ENCODE results near the gene SPTB. TPM values are rescaled to one million over a fixed set of nuclear protein-coding genes. Genes with fewer than 3 reads are reported as not detected.

Gene SPTB
- total RNA-seq (10 to 100 TPM; 79.4 to 96.5 (median 83.4) TPM), polyA plus RNA-seq (68.4 TPM)
- long read RNA-seq, donor 1, full-length matches to known transcripts: 15 of 151 reads
- long read RNA-seq, donor 1, partial matches to known transcripts: 113 of 151 reads
- long read RNA-seq, donor 1, other reads (novel, unspliced or antisense): 23 of 151 reads
- long read RNA-seq, donor 2, full-length matches to known transcripts: 6 of 93 reads
- long read RNA-seq, donor 2, partial matches to known transcripts: 70 of 93 reads
- long read RNA-seq, donor 2, other reads (novel, unspliced or antisense): 17 of 93 reads
- long read RNA-seq, donor 3, full-length matches to known transcripts: 21 of 262 reads
- long read RNA-seq, donor 3, partial matches to known transcripts: 188 of 262 reads
- long read RNA-seq, donor 3, other reads (novel, unspliced or antisense): 53 of 262 reads
- long read RNA-seq, donor 4, full-length matches to known transcripts: 12 of 110 reads
- long read RNA-seq, donor 4, partial matches to known transcripts: 71 of 110 reads
- long read RNA-seq, donor 4, other reads (novel, unspliced or antisense): 27 of 110 reads

- WGBS: under 1% methylated on average over 61 of the region's 61 CpGs
- H3K27me3 ChIP-seq (ENCODE audit: control insufficient read depth, insufficient read depth): peaks cover 2% of the 10 kb centered on the region
Observed at GRCh38 chr14:64879635-64880220, at the start of gene SPTB. SPTB (minus strand) TSS chr14:64879907; CDS start chr14:64823094, 56,813 bp downstream.

GRCh38 chr14:64929014-64929359 lies 49.3 kb upstream of the SPTB start:
- 98% methylated on average over 3 of the region's 3 CpGs for WGBS
- intact Hi-C loops (cut with DNase I): no loop called here

More at GRCh38 chr14:64879635-64880220, at the start of gene SPTB:
- DNase-seq (peak; percentile 59 to 87 (median 86)), ATAC-seq (peak; percentile 92)
- no peaks in the 10 kb centered on the region for H3K9me3 ChIP-seq (ENCODE audit: control insufficient read depth, low read length)
- intact Hi-C loops (cut with DNase I): loop anchor here in 1 of 4 donors (5.0 kb wide), 1 partner anchor 57 kb away; no protein-coding TSS in a partner anchor
- H3K4me3 ChIP-seq (ENCODE audit: low read length): peak within 1 kb of the TSS; percentile 72
- H3K4me1 ChIP-seq (ENCODE audit: control insufficient read depth, insufficient read depth, low read length): no peaks in the 10 kb centered on the region
- peak within 1 kb of the TSS; percentile 71 for H3K27ac ChIP-seq (ENCODE audit: low read length)

GRCh38 chr14:64928239-64929013 lies 48.7 kb upstream of the SPTB start:
- WGBS: 81% methylated on average over 7 of the region's 7 CpGs
- Histone ChIP-seq H3K27me3 (ENCODE audit: control insufficient read depth, insufficient read depth) (no peaks in the 10 kb centered on the region), H3K27ac (ENCODE audit: low read length) (no peak overlapping the region), H3K9me3 (ENCODE audit: control insufficient read depth, low read length) (no peaks in the 10 kb centered on the region), H3K4me1 (ENCODE audit: control insufficient read depth, insufficient read depth, low read length) (peaks cover 5% of the 10 kb centered on the region), H3K4me3 (ENCODE audit: low read length) (no peak overlapping the region)
- ATAC-seq (no peak), DNase-seq (no peak)
- intact Hi-C loops (cut with DNase I): no loop called here

More at GRCh38 chr14:64929014-64929359, 49.3 kb upstream of the SPTB start:
- DNase-seq (no peak), ATAC-seq (no peak)
- Histone ChIP-seq H3K27ac (ENCODE audit: low read length) (no peak overlapping the region), H3K4me3 (ENCODE audit: low read length) (no peak overlapping the region), H3K27me3 (ENCODE audit: control insufficient read depth, insufficient read depth) (no peaks in the 10 kb centered on the region), H3K9me3 (ENCODE audit: control insufficient read depth, low read length) (no peaks in the 10 kb centered on the region), H3K4me1 (ENCODE audit: control insufficient read depth, insufficient read depth, low read length) (peaks cover 5% of the 10 kb centered on the region)

- Histone ChIP-seq H3K27ac (ENCODE audit: low read length) (no peak overlapping the region), H3K4me1 (ENCODE audit: control insufficient read depth, insufficient read depth, low read length) (peaks cover 5% of the 10 kb centered on the region), H3K27me3 (ENCODE audit: control insufficient read depth, insufficient read depth) (no peaks in the 10 kb centered on the region), H3K4me3 (ENCODE audit: low read length) (no peak overlapping the region), H3K9me3 (ENCODE audit: control insufficient read depth, low read length) (no peaks in the 10 kb centered on the region)
- WGBS: 86% methylated on average over 3 of the region's 3 CpGs
- intact Hi-C loops (cut with DNase I): no loop called here
- no peak for ATAC-seq
- no peak for DNase-seq
Observed at GRCh38 chr14:64927031-64927430, 47.3 kb upstream of the SPTB start.

GRCh38 chr14:64926398-64926995 lies 46.8 kb upstream of the SPTB start:
- WGBS: 73% methylated on average over 4 of the region's 4 CpGs
- Histone ChIP-seq H3K9me3 (ENCODE audit: control insufficient read depth, low read length) (no peaks in the 10 kb centered on the region), H3K27ac (ENCODE audit: low read length) (no peak overlapping the region), H3K4me3 (ENCODE audit: low read length) (no peak overlapping the region), H3K4me1 (ENCODE audit: control insufficient read depth, insufficient read depth, low read length) (peaks cover 5% of the 10 kb centered on the region), H3K27me3 (ENCODE audit: control insufficient read depth, insufficient read depth) (no peaks in the 10 kb centered on the region)
- no peak for ATAC-seq
- DNase-seq: no peak
- intact Hi-C loops (cut with DNase I): no loop called here

GRCh38 chr14:64923015-64923414 lies 43.3 kb upstream of the SPTB start:
- intact Hi-C loops (cut with DNase I): no loop called here
- ATAC-seq (no peak), DNase-seq (no peak)
- H3K27me3 ChIP-seq (ENCODE audit: control insufficient read depth, insufficient read depth): no peaks in the 10 kb centered on the region
- peaks cover 5% of the 10 kb centered on the region for H3K4me1 ChIP-seq (ENCODE audit: control insufficient read depth, insufficient read depth, low read length)
- no peak overlapping the region for H3K27ac ChIP-seq (ENCODE audit: low read length)
- 86% methylated on average over 3 of the region's 3 CpGs for WGBS
- no peak overlapping the region for H3K4me3 ChIP-seq (ENCODE audit: low read length)
- H3K9me3 ChIP-seq (ENCODE audit: control insufficient read depth, low read length): no peaks in the 10 kb centered on the region

GRCh38 chr14:64920465-64920864 lies 40.8 kb upstream of the SPTB start:
- Histone ChIP-seq H3K9me3 (ENCODE audit: control insufficient read depth, low read length) (no peaks in the 10 kb centered on the region), H3K27ac (ENCODE audit: low read length) (no peak overlapping the region), H3K27me3 (ENCODE audit: control insufficient read depth, insufficient read depth) (no peaks in the 10 kb centered on the region), H3K4me1 (ENCODE audit: control insufficient read depth, insufficient read depth, low read length) (peaks cover 5% of the 10 kb centered on the region), H3K4me3 (ENCODE audit: low read length) (no peak overlapping the region)
- ATAC-seq: no peak
- intact Hi-C loops (cut with DNase I): no loop called here
- WGBS: 74% methylated on average over 2 of the region's 2 CpGs
- DNase-seq: no peak

GRCh38 chr14:64919618-64920017 lies 39.9 kb upstream of the SPTB start:
- 81% methylated on average over 5 of the region's 5 CpGs for WGBS
- H3K4me3 ChIP-seq (ENCODE audit: low read length): no peak overlapping the region

GRCh38 chr14:64919215-64919614 lies 39.5 kb upstream of the SPTB start:
- ATAC-seq: no peak
- no peak for DNase-seq
- no peak overlapping the region for H3K4me3 ChIP-seq (ENCODE audit: low read length)
- H3K27ac ChIP-seq (ENCODE audit: low read length): no peak overlapping the region
- no peaks in the 10 kb centered on the region for H3K9me3 ChIP-seq (ENCODE audit: control insufficient read depth, low read length)
- no peaks in the 10 kb centered on the region for H3K27me3 ChIP-seq (ENCODE audit: control insufficient read depth, insufficient read depth)
- intact Hi-C loops (cut with DNase I): no loop called here
- peaks cover 8% of the 10 kb centered on the region for H3K4me1 ChIP-seq (ENCODE audit: control insufficient read depth, insufficient read depth, low read length)

More at GRCh38 chr14:64919618-64920017, 39.9 kb upstream of the SPTB start:
- intact Hi-C loops (cut with DNase I): no loop called here
- Histone ChIP-seq H3K27me3 (ENCODE audit: control insufficient read depth, insufficient read depth) (no peaks in the 10 kb centered on the region), H3K27ac (ENCODE audit: low read length) (no peak overlapping the region), H3K4me1 (ENCODE audit: control insufficient read depth, insufficient read depth, low read length) (peaks cover 8% of the 10 kb centered on the region), H3K9me3 (ENCODE audit: control insufficient read depth, low read length) (no peaks in the 10 kb centered on the region)
- ATAC-seq: peak; percentile 8 to 30
- DNase-seq: peak in 1 of 3 donors; percentile 52

GRCh38 chr14:64918216-64918615 lies 38.5 kb upstream of the SPTB start:
- no peaks in the 10 kb centered on the region for H3K27me3 ChIP-seq (ENCODE audit: control insufficient read depth, insufficient read depth)
- DNase-seq: no peak
- peak overlapping the region; percentile 7 for H3K27ac ChIP-seq (ENCODE audit: low read length)
- H3K4me3 ChIP-seq (ENCODE audit: low read length): no peak overlapping the region
- H3K4me1 ChIP-seq (ENCODE audit: control insufficient read depth, insufficient read depth, low read length): peaks cover 8% of the 10 kb centered on the region
- WGBS: 89% methylated on average over 4 of the region's 4 CpGs
- no peaks in the 10 kb centered on the region for H3K9me3 ChIP-seq (ENCODE audit: control insufficient read depth, low read length)
- intact Hi-C loops (cut with DNase I): no loop called here
- ATAC-seq: no peak

All from right cardiac atrium (tissue), 5 donors.